Panc1 (cell line): ENCODE results near the gene PBX2. TPM values are rescaled to one million over a fixed set of nuclear protein-coding genes. Genes with fewer than 3 reads are reported as not detected.

ENCODE experiments used
- ATAC-seq: fragments of 200-7000 bp; cut with Tn5 transposase; 2 replicates; pipeline ENCODE4 v1.9.1; 2020; ENCODE audit warnings: mild to moderate bottlenecking, moderate library complexity
- BruUV-seq: library from RNA; stranded (reverse); fragments of 400-500 nt; replicated peaks from 2 replicates; lab custom pipeline; 2021; lab: Mats Ljungman, UMichigan
- CTCF ChIA-PET: fragments of 300-600 bp; sonication (Branson Sonifier 250); formaldehyde crosslinking; loops from one replicate; lab custom pipeline; 2022; ENCODE audit warnings: antibody characterized with exemption; lab: Charles Lee
- POLR2A ChIA-PET: fragments of 300-600 bp; sonication (Branson Sonifier 250); formaldehyde crosslinking; loops from one replicate; lab custom pipeline; 2022; ENCODE audit warnings: antibody characterized with exemption; lab: Charles Lee
- DNase-seq: peaks from one replicate; pipeline ENCODE4 v3.0.0-alpha.2; 2010; ENCODE audit warnings: low read depth, low spot score
- H3K27ac ChIP-seq: 2 replicates; pipeline ENCODE4 v1.5.1; 2011; ENCODE audit warnings: mild to moderate bottlenecking, low read length, inconsistent platforms
- H3K27me3 ChIP-seq: fragments of 200-500 bp; sonication (Bioruptor generic); 2 replicates; pipeline ENCODE4 v1.6.0; 2014; ENCODE audit warnings: low read length, inconsistent platforms; ENCODE audit not compliant: control insufficient read depth, insufficient read depth
- H3K36me3 ChIP-seq: fragments of 200-500 bp; sonication (Bioruptor generic); 2 replicates; pipeline ENCODE4 v1.5.1; 2014; ENCODE audit warnings: inconsistent platforms, mild to moderate bottlenecking, low read length, moderate library complexity; ENCODE audit not compliant: control insufficient read depth, insufficient read depth
- H3K4me1 ChIP-seq: 2 replicates; pipeline ENCODE4 v1.5.1; 2011; ENCODE audit warnings: inconsistent platforms, mild to moderate bottlenecking, low read length, moderate library complexity; ENCODE audit not compliant: control insufficient read depth, insufficient read depth
- H3K4me3 ChIP-seq, 2 experiments: 2 replicates each; pipeline ENCODE4 v1.5.1; 2011 to 2012; ENCODE audit warnings: low read depth in 2 of 2, low read length in 2 of 2, mild to moderate bottlenecking in 2 of 2, inconsistent platforms in 1 of 2, moderate library complexity in 1 of 2
- H3K9me3 ChIP-seq: fragments of 200-500 bp; sonication (Bioruptor generic); 2 replicates; pipeline ENCODE4 v1.5.1; 2014; ENCODE audit warnings: low read depth, mild to moderate bottlenecking, inconsistent platforms, low read length, moderate library complexity; ENCODE audit not compliant: control insufficient read depth, insufficient read depth
- POLR2AphosphoS5 ChIP-seq: IDR thresholded peaks from 2 replicates; pipeline ENCODE4 v1.6.1; 2012; ENCODE audit warnings: mild to moderate bottlenecking, low read depth, low read length, moderate library complexity
- SIN3A ChIP-seq: IDR thresholded peaks from 2 replicates; pipeline ENCODE4 v1.6.1; 2012; ENCODE audit warnings: low read depth, mild to moderate bottlenecking, low read length, moderate library complexity, borderline replicate concordance; ENCODE audit not compliant: insufficient read depth
- TCF7L2 ChIP-seq: IDR thresholded peaks from 2 replicates; pipeline ENCODE4 v1.6.1; 2011; ENCODE audit warnings: mild to moderate bottlenecking, low read depth, low read length, inconsistent platforms
- in situ Hi-C: cut with HindIII; loops from 2 replicates; pipeline ENCODE4 v1.10.0; 2016; ENCODE audit warnings: low sequenced_read_pairs, low pct_unique_long_range_greater_than_20kb
- intact Hi-C: fragments of 100-400 bp; cut with micrococcal nuclease; formaldehyde crosslinking; loops from one replicate; pipeline ENCODE4 v1.10.0; 2022; ENCODE audit not compliant: unreplicated experiment
- total RNA-seq: library from RNA; stranded (reverse); gene quantifications from one replicate; pipeline ENCODE4 v1.2.1, GENCODE V29; 2021; ENCODE audit not compliant: unreplicated experiment
- TF ChIP-seq, protein P1 (sequence below), 2 experiments: IDR thresholded peaks; 2 replicates each; pipeline ENCODE4 v1.6.1; 2011 to 2012; ENCODE audit warnings: low read depth in 2 of 2, control low read depth in 1 of 2, low read length in 1 of 2, mild to moderate bottlenecking in 1 of 2, moderate library complexity in 1 of 2; ENCODE audit not compliant: insufficient read depth in 1 of 2
- TF ChIP-seq, protein P2 (sequence below): fragments of 450-650 bp; IDR thresholded peaks from 2 replicates; pipeline ENCODE4 v1.5.1; 2017; ENCODE audit warnings: mild to moderate bottlenecking

PBX2 gene
- total RNA-seq, 1 experiment from 2014 or later = 76.2 TPM

DNA sequence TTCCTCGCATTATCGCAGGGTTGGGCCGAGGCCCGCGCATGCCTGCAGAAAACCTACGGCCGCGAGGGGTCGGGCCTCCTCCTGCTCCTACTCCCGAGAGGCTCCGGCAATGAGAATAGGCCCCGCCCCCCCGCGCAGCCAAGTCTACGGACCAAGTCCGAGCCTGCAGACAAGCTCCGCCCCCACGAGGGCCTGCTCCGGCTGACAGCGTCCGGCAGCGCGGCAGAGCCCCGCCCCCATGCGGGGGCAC lies 5.6 kb upstream of the PBX2 start:
- ChIA-PET POLR2A (interaction anchor here (0.6 to 1.0 kb wide), 2 partner anchors 18 to 37 kb away, joined by 4 to 5 read pairs; no protein-coding TSS in a partner anchor), CTCF (interaction anchor here (0.6 to 1.0 kb wide), 7 partner anchors 18 to 672 kb away, joined by 3 to 10 read pairs (median 6); partner anchors contain the start of gene ATF6B)
- in situ Hi-C loops (no loop called here), intact Hi-C loops (loop anchor here (10.0 kb wide), 1 partner anchor 81 kb away; no protein-coding TSS in a partner anchor)
- TF ChIP-seq POLR2AphosphoS5 = no peak
- TF ChIP-seq TCF7L2 = no peak
- TF ChIP-seq, protein P1, sequence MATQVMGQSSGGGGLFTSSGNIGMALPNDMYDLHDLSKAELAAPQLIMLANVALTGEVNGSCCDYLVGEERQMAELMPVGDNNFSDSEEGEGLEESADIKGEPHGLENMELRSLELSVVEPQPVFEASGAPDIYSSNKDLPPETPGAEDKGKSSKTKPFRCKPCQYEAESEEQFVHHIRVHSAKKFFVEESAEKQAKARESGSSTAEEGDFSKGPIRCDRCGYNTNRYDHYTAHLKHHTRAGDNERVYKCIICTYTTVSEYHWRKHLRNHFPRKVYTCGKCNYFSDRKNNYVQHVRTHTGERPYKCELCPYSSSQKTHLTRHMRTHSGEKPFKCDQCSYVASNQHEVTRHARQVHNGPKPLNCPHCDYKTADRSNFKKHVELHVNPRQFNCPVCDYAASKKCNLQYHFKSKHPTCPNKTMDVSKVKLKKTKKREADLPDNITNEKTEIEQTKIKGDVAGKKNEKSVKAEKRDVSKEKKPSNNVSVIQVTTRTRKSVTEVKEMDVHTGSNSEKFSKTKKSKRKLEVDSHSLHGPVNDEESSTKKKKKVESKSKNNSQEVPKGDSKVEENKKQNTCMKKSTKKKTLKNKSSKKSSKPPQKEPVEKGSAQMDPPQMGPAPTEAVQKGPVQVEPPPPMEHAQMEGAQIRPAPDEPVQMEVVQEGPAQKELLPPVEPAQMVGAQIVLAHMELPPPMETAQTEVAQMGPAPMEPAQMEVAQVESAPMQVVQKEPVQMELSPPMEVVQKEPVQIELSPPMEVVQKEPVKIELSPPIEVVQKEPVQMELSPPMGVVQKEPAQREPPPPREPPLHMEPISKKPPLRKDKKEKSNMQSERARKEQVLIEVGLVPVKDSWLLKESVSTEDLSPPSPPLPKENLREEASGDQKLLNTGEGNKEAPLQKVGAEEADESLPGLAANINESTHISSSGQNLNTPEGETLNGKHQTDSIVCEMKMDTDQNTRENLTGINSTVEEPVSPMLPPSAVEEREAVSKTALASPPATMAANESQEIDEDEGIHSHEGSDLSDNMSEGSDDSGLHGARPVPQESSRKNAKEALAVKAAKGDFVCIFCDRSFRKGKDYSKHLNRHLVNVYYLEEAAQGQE (IDR thresholded peaks at IDR 0.05; ENCODE audit: insufficient read depth in 1 of 2, low read depth in 2 of 2, low read length in 1 of 2) = no peak; a peak in 1 of 4 replicates
- TF ChIP-seq, protein P2, sequence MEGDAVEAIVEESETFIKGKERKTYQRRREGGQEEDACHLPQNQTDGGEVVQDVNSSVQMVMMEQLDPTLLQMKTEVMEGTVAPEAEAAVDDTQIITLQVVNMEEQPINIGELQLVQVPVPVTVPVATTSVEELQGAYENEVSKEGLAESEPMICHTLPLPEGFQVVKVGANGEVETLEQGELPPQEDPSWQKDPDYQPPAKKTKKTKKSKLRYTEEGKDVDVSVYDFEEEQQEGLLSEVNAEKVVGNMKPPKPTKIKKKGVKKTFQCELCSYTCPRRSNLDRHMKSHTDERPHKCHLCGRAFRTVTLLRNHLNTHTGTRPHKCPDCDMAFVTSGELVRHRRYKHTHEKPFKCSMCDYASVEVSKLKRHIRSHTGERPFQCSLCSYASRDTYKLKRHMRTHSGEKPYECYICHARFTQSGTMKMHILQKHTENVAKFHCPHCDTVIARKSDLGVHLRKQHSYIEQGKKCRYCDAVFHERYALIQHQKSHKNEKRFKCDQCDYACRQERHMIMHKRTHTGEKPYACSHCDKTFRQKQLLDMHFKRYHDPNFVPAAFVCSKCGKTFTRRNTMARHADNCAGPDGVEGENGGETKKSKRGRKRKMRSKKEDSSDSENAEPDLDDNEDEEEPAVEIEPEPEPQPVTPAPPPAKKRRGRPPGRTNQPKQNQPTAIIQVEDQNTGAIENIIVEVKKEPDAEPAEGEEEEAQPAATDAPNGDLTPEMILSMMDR = no peak
- no peak for TF ChIP-seq SIN3A
- Histone ChIP-seq H3K4me1 (peaks cover 33% of the 10 kb centered on the region), H3K36me3 (no peaks in the 10 kb centered on the region; the same call in 1 of the 2 replicates), H3K9me3 (no peaks in the 10 kb centered on the region), H3K27ac (peak overlapping the region; percentile 99; the same call in 1 of the 2 replicates), H3K4me3 (peak overlapping the region; percentile 86 to 94; a peak in 3 of 4 replicates), H3K27me3 (no peaks in the 10 kb centered on the region)
- ATAC-seq (no peak), DNase-seq (peak; percentile 92)
- BruUV-seq = no TSS peak

DNA sequence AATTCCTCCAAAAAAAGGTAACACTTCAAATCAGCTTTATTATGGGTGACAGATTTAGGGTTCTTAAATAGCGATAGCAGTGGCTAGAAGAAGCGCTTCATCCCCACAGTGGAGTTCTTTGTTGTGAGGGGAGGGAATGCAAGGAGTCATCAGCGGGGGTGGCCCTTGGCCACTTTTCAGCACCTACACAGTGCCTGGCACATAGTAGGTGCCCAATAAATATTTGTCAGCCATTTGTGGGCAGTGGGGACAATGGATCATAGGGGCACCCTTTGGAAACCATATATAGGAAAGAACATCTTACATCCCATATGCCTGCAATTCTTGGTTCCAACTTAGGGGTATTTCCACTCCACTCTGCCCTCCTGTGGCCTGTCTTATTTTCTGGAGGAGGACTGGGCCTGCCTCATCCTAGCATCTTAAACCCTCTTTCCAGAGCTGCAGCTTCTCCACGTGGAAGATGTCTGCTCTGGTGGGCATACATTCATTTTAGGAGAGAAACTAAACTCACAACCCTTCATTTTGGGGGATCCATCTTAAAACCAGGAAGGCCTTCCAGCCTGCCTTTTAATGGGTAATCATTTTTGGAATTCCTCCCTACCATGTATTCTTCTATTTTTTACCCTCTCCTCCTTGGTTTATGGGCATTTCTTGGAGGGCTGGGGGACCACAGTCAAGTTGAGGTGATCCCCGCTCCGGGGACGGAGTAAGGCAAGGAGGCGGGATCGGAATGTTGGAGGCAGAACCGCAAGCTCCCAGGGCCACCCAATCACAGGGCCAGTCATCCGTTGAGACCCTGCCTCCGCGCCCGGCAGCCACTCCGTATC lies 5.0 kb upstream of the PBX2 start:
- ChIA-PET CTCF (interaction anchor here (0.6 to 1.0 kb wide), 5 partner anchors 9 to 76 kb away, joined by 3 to 10 read pairs (median 7); partner anchors contain the start of gene ATF6B), POLR2A (interaction anchor here (0.6 to 1.0 kb wide), 2 partner anchors 17 to 43 kb away, joined by 4 to 5 read pairs; no protein-coding TSS in a partner anchor)
- Histone ChIP-seq H3K4me3 (peak overlapping the region; percentile 47 to 84), H3K27me3 (no peaks in the 10 kb centered on the region), H3K27ac (peak overlapping the region; percentile 99), H3K36me3 (no peaks in the 10 kb centered on the region; the same call in 1 of the 2 replicates), H3K9me3 (no peaks in the 10 kb centered on the region), H3K4me1 (peaks cover 36% of the 10 kb centered on the region)
- BruUV-seq = TSS peak; percentile 99
- ATAC-seq = peak; percentile 92
- in situ Hi-C loops = no loop called here
- no peak for DNase-seq
- intact Hi-C loops = loop anchor here (10.0 kb wide), 1 partner anchor 80 kb away; no protein-coding TSS in a partner anchor
- no peak for TF ChIP-seq TCF7L2
- TF ChIP-seq SIN3A = no peak
- TF ChIP-seq, protein P2 = peak; percentile 78
- TF ChIP-seq, protein P1 (IDR thresholded peaks at IDR 0.05; ENCODE audit: insufficient read depth in 1 of 2, low read depth in 2 of 2, low read length in 1 of 2) = 0 out of 4 replicates have a peak, but pooled peaks of 1 of the 2 experiments have one; percentile 16
- TF ChIP-seq POLR2AphosphoS5 = peak; percentile 60; the same call in 1 of the 2 replicates
